GM08714 (cell line): Measurements from ENCODE around the gene TMED1.
"Not testable (repeated sequence)": the region's sequence is repeated elsewhere in the genome, so short reads cannot be mapped to it uniquely, and the experiment has no call there.

Experiments used
- H3K4me3 ChIP-seq: fragments of 200-500 bp; sonication (Bioruptor generic); 2 replicates; pipeline ENCODE4 v1.5.1; 2014; ENCODE audit warnings: mild to moderate bottlenecking, low read length, inconsistent platforms
- ZNF274 ChIP-seq: IDR thresholded peaks from 2 replicates; pipeline ENCODE4 v1.6.1; 2012; ENCODE audit warnings: mild to moderate bottlenecking, low read depth, low read length

Gene TMED1

GRCh38 chr19:10835754-10836478 lies at the start of gene TMED1:
Gene TMED1, minus strand, starts transcription at chr19:10836212. Its CDS starts 21 bp downstream, at chr19:10836191.
- H3K4me3 ChIP-seq = peak within 1 kb of the TSS; percentile 78; the same call in 1 of the 2 replicates
- TF ChIP-seq ZNF274 = no peak

GRCh38 chr19:10885201-10886169 lies 49.5 kb upstream of the TMED1 start:
- no peak overlapping the region for H3K4me3 ChIP-seq
- TF ChIP-seq ZNF274 = no peak

GRCh38 chr19:10884274-10884673 lies 48.3 kb upstream of the TMED1 start:
- TF ChIP-seq ZNF274 = no peak
- no peak overlapping the region for H3K4me3 ChIP-seq

- TF ChIP-seq ZNF274 = no peak
- no peak overlapping the region for H3K4me3 ChIP-seq
Measured at GRCh38 chr19:10882108-10882457, 46.1 kb upstream of the TMED1 start.

- no peak overlapping the region for H3K4me3 ChIP-seq
- TF ChIP-seq ZNF274 = no peak
Measured at GRCh38 chr19:10881403-10882107, 45.5 kb upstream of the TMED1 start.

GRCh38 chr19:10878253-10878652 lies 42.2 kb upstream of the TMED1 start:
- peak overlapping the region; percentile 21; the same call in 1 of the 2 replicates for H3K4me3 ChIP-seq
- TF ChIP-seq ZNF274 = no peak

- H3K4me3 ChIP-seq = not testable (repeated sequence)
Measured at GRCh38 chr19:10877608-10878007, 41.6 kb upstream of the TMED1 start.

GRCh38 chr19:10876459-10877240 lies 40.6 kb upstream of the TMED1 start:
- TF ChIP-seq ZNF274 = no peak
- H3K4me3 ChIP-seq = peak overlapping the region; percentile 11; the same call in 1 of the 2 replicates

- no peak for TF ChIP-seq ZNF274
- 0 out of 2 replicates have a peak overlapping the region, but pooled peaks have one; percentile 7 for H3K4me3 ChIP-seq
Measured at GRCh38 chr19:10874024-10874423, 38.0 kb upstream of the TMED1 start.

GRCh38 chr19:10872546-10873107 lies 36.6 kb upstream of the TMED1 start:
- peak overlapping the region; percentile 86 for H3K4me3 ChIP-seq
- no peak for TF ChIP-seq ZNF274

GRCh38 chr19:10871711-10872545 lies 35.9 kb upstream of the TMED1 start:
- TF ChIP-seq ZNF274 = no peak
- peak overlapping the region; percentile 86 for H3K4me3 ChIP-seq

- peak within 1 kb of the TSS; percentile 86 for H3K4me3 ChIP-seq
- TF ChIP-seq ZNF274 = no peak
Measured at GRCh38 chr19:10870955-10871603, 35.1 kb upstream of the TMED1 start, which contains the start of gene CARM1. Gene CARM1, plus strand, starts transcription at chr19:10871553. Its CDS starts 150 bp downstream, at chr19:10871703.
